Activated CD8-positive, alpha-beta memory T cell treated with anti-CD3 and anti-CD28 coated beads, Interleukin-2, amount 50 U/mL, for 24 hours (primary cell): ENCODE results near the gene FBXL7.

Experiments used
- DNase-seq: peaks from one replicate; pipeline ENCODE4 v3.0.0-alpha.2; 2020; ENCODE audit errors: extremely low read depth

The FBXL7 gene

DNA sequence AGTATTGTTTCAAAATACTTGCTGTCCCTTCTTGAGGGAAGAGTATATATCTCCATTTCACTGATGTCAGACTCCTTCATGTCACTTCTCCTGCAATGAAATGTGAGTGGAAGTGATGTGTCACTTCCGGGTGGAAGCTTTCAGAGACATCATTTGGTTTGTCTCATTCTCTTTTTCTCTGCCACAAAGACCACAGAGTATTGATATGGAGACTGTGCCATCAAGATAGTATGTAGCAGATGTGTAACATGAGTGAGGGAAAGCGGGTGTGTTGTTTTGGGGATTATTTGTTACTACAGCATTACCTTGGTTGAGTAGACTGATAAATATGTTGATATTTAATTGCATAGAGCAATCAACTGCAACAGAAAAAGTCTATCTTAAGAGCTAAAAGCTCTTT lies 169.8 kb downstream of the FBXL7 start:
- no peak for DNase-seq

DNA sequence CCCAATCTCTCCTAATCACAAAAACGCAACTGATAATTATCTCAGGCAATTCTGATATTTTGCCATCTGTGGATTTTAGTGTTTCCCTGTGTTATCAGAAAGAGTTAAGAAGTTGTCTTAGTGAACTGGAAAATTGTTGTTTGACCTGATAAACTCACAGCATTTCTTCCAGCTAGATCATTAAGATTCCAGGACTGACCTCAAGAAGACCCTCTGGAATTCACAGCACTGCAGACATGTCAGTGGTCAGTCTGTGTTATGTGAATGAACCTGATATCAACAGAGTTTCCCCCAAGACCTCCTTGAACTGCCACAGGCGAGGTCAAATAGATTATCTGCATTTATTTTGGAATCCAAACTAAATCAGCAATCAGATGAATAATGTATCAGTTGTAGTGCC lies 174.7 kb downstream of the FBXL7 start:
- no peak for DNase-seq

DNA sequence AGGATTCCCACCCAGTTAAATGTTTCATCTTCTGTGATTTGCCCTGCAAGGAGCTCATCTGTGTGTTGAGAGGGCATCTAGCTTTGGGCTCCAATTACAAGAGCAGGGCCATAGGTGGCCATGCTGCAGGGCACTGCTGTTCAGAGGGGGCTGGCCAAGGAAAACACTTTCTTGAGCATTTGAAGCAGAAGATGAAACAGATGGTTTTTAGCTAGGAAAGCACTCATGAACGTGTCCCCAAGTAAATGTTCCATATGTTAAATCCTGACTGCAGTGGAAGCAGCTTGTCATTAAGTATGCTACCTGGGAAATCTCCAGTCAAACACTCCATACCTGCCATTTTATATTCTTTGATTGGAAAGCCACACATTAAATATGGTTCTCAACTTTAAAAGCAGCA lies 176.6 kb downstream of the FBXL7 start:
- no peak for DNase-seq

DNA sequence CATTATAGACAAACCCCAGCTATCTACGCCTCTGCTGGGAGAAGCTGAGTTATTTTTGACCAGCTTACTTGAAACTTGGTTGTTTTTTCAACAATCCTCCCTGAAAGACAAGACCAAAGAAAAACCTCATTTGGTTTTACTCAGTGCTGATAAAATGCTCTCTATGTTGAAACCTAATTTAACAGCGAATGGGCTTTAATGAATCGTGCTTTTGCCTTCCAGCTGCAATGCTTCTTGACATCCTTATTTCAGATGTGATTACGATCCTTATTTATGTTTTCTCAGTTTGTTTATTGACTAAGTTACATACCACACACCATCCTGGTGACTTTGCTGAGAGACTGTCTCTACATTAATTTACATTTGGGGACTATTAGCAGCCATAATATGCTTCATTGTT lies 179.2 kb downstream of the FBXL7 start:
- no peak for DNase-seq

DNA sequence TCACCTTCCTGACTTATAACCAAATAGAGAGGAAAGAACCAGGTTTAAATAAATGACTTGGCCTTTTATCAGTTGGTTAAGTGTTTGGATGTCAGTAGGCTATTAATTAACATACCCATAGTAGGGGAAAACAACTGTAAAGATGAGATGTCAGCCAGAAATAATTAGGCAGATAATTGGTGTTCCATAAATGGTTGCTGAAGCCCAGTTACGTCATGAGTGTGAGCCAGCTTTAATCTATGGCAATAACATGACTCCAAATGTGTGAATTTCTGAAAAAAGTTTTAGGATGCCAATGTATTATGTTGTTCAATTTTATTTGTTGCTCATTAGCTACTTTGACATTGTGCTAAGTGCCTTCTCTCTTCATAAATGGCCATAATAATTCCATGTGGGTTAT lies 180.5 kb downstream of the FBXL7 start:
- DNase-seq: no peak

DNA sequence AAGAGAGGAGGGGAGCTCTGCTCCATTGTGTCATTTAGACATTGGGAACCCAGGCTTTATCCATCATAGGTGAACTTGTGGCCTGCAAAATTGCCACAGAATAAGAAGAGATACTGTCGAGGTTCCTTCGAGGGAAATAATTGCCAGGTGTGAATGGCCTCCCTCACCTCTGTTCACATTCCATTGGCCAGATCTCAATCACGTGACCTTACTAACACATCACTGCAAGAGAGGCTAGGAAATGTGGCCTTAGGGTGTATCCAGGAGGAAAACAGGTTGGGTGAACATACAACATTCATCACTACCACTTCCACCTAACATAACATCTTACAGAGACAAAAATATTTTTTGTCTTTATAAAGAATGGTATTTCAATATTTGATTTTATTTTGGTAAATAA lies 182.1 kb downstream of the FBXL7 start:
- no peak for DNase-seq

DNA sequence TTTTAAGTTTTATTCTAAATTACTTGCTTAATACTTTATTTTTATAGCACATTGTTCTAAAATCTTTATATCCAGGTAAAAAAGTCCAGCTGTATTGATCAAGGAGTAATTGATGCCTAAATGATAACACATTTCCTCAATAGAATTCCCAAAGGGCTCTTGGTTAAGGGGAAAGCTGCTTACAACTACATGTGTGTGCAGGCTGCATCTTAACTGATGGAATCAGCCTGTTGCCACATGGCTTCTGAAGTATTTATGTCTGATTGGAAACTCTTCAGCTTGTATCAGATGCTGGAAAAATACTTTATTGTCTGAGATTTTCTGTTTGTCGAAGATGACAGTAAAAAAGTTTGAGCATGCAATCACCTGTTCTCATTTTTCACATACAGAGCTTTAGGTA lies 182.6 kb downstream of the FBXL7 start:
- DNase-seq: no peak

DNA sequence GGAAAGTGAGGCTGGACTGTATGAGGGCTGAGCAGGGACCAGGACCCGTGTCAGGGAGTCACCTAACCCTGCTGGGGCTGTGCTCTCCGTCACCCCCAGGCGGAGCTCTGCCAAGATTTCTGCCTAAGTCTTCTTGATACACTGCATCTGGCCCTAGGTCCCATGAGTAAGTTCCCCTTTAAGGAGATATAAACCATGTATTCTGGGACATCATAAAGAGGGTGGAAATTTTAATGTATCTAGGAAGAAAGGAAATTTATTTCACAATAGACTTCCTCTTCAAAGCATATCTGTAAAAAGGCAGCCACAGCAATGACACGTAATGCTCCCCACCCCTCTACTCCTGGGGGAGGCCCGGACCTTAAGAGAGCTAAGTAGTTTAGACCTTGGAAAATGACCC lies 183.4 kb downstream of the FBXL7 start:
- DNase-seq: no peak

DNA sequence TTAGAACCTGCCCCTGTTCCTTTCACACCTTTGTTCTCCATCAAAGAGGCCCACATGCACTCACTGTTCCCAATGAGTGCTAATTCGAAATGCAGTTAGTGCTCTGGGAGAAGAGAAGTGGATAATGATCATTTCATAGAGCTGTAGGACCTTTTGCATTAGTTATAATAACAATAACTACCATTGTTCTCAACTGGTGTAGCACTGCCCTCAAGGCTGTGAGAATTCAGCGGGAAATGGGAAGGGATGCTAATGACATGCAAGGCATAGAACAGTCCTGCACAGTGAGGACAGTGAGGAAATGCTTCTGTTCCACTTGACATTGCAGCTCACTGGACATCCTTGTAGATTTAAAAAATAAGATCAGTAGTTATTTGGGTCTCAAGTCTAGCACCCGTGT lies 187.4 kb downstream of the FBXL7 start:
- no peak for DNase-seq

DNA sequence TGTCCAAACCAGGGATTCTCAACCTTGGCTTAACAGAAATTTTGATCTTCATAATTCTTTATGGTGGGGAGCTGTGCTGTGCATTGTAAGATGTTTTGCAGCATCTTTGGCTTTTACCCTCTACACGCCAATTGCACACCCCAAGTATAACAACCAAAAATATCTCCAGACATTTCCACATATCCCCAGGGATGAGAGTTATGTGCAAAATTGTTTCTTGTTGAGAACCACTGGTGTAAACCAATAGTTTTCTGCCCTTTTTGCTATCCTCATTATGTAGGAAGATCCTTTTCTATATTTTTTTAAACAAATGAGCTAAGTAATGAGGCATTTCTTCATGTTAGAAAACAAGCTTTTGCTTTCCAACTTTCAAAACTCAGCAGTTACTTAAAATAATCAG lies 189.9 kb downstream of the FBXL7 start:
- no peak for DNase-seq

DNA sequence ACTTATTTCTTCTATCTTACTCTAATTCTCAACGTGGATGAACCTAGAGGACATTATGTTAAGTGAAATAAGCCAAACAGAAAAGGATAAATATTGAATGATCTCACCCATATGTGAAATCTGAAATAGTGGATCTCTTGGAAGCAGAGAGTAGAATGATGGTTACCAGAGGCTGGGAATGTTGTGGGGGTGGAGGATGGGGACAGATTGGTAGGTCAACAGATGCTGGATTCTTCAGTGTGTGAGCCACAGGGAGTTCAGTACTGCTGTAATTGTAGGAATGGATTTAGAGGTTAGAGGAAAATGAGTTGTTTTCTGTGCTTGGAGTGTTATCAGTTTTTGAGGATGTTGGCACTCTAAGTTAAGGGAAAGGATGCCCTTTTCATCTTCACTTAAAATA lies 190.6 kb downstream of the FBXL7 start:
- DNase-seq: no peak

DNA sequence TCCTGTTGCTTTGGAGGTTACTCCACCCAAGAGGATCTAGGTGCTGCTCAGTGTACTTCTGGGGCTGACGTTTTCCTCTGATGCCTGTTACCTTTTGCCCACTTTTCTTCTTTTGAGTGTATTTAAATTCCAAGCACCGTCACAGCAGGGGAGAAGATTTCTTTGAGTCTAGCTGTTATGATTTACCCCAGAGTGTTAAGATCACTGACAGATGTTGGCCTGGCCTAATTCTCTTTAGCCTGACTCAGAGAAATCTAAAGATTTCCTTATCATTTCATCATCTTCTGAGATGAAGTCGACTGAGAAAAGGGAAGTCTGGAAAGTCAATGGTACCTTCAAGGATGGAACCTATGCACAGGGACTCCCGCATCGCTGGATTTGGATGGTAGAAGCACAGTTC lies 191.5 kb downstream of the FBXL7 start:
- no peak for DNase-seq

DNA sequence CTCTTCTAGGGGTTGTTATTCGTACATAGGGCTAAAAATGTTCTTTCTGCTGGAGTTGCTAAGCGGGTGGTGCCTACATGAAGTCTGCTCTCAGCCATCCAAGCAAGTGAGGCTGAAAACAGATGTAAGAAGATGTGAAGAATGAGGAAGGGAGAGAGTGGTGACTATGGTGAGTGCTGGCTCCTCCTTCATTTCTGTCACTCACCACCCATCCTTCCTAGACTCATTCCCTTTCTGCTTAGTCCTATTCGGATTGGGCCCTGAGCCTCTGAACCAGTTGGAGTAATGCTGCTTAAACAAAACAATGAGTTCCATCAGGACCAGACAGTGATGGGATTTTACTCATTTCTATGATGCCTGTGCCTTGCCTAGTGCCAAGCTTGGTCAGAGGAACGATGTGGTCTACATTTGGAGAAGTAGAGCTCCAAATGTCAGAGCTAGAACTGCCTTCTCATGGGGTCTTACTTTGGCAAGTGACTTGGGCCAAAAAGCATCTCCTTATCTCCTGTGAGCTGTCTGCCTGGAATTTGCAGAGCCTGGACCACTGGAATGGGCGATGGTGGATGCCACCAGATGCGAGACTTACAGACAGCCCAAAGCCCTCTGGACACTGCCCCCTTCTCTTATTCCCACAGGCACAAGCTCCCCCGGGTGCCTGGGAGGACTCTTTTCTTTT lies 192.9 kb downstream of the FBXL7 start:
- no peak for DNase-seq

DNA sequence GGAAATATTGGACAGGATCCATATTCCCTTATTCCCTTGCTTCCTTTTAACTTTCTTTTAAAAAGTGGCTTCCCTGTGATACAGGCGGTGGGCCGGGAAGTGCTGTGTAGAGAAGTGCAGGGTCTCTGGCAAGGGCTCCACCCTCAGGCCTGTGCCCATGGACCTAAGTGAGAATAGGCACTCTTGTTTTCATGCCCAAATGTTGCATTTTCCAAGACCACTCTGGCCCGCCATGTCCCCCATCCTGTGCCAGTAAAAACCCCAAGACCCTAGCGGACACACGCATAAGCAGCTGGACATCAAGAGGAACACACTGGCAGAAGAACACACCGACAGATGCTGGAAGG lies 193.4 kb downstream of the FBXL7 start:
- DNase-seq: no peak

DNA sequence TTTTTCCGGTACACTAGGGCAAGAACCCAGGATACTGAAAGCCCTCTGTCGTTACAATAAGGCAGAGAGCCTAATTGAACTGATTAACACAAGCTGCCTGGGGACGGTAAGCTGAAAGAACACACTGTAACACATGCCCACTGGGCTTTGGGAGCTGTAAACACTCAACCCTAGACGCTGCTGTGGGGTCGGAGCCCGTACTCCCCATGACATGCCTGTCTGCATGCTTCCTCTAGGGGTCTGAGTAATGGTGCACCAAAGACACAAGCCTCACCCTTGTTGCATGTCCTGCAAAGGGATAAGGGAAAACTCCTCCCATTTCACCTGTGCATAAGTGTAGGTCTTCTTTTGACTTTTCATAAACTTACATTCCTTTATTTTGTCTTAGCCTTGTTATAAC lies 194.0 kb downstream of the FBXL7 start:
- DNase-seq: no peak

DNA sequence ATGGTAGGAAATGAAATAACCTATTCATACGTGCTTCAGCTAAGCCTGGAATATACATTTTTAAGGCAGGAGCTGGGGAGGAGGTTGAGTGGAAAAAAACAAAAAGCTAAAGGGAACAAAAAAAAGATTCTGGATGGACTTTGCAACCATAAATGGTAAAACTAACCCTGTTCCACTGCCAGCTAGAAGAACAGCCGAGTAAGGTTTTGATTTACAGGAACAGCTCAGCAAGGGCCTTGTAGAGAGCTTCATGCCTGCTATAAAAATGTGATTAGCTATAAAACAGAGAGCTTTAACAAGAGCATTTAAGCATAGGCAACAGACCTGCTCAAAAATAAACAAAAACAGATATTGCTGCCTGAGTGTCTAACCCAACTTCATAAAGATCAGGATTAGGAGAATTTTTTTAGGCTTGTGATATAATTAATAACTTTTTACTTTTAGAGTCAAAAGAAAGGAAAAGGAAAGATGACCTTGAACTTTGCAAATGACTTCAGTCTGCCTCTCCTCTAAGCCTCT lies 194.8 kb downstream of the FBXL7 start:
- no peak for DNase-seq

DNA sequence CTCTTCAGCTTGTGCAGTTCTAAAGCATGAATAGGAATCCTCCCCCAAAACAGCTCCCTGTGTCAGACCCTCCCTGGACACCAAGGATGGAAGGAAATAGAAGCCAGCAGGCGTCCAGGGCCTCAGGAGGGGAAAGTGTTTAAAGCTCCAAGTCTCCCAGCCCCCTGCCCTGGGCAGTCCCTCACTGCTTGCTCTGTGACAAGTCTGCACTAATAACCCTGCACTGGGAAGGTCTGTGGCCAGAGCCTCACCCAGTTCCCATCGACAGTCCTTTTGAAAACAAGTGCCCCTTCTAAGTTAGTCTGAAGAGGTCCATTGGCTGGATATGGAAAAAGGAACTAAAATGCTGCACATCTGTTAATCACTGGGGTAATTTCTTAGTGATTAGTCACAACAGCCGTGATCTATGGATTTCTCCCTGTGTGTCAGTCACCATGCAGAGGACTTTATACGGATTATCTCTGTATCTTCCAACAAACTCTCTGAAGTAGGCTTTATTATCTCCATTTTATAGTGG lies 195.3 kb downstream of the FBXL7 start:
- no peak for DNase-seq

DNA sequence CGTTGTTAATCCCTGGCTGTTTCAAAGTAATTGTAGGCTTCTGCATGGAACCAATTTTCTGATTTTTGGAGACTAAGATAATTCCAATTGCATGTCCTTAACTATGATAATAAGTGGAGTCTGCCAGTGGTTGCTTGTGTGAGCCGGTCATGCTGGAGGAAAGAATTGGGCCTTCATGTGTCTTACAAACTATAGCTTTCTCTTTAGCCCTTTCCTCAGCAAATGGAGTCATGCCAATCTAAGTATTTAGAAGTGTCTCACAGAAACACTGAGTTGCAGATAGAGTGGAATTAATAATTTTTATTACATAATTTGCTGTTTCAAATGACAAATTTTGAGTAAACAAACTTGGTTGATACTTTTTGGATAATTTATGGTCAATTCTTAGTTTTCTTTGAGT lies 200.4 kb downstream of the FBXL7 start:
- no peak for DNase-seq

DNA sequence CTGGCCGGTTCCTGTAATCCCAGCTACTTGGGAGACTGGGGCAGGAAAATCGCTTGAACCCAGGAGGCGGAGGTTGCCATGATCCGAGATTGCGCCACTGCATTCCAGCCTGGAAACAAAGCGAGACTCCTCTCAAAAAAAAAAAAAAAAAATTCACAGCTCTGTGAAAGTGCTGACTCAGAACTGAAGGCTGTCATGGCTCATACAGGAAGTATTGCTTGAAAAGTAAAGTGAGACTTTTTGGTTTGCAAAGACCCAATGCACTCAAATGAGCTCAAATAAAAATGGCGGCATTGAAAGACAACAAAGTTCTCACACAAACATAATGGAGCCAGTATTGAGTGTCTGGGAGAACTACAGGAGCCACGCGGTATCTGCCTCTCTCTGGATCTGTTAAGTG lies 202.1 kb downstream of the FBXL7 start:
- DNase-seq: no peak

DNA sequence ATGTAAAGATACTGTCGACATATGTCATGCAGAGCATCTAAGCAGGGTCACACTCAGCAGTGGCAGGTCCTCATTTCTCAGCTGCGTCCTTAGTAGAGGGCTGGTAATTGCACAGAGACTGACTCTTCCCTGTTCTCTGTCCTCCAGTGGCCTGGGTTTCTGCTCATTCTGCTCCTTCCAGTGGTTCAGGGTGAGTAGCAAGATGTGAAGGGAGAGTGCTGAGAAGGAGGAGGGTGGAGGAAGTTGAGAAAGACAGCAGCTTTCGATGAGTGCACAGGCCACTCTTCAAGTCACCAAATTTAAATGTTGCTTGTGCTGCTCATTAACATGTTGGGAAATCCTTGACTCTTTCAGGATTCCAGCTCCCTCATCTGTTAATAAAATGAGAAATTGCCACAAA lies 203.9 kb downstream of the FBXL7 start:
- no peak for DNase-seq

DNA sequence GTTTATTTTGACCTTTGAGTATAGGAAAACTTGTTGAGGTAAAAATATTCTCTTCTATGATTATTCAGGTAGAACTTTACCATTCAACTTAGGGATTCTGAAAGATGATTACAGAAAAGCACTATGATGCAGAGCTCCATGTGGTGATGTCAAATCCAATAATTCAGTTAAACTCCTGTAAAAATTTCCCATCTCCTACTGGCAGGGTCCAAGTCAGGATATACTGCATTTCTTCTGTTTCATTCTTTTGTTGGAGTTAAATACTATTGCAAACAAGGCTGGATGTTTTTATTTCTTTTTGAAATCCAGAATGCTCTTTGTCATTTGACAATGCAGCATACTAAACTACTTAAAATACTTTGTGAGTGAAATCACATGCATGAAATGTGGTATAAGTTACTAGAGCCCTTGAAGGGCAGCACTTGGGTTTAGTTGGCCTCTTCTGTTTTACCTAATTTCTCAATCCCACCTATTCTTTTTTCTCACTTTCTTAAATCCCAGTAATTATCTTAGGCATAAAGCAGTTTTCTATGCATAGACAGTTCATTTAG lies 204.5 kb downstream of the FBXL7 start:
- DNase-seq: no peak

DNA sequence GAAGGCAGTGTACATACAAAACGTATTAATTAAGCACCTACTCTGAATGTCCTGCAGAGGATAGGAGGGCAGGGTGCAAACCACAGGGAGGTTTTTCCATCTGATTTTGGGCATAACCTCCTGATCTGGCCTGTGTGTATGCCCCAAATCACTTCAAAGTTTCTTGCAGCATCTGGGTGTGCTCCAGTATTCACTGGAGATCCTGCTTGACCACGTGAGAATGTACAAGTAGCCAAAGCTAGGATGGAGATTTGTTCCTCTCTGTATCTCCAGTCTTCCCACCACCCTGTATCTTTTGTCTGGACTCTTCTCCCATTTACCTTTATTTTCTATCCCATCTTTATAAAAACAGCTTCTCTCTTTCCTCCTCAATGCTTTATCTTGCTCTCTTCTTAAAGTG lies 207.7 kb downstream of the FBXL7 start:
- DNase-seq: no peak

DNA sequence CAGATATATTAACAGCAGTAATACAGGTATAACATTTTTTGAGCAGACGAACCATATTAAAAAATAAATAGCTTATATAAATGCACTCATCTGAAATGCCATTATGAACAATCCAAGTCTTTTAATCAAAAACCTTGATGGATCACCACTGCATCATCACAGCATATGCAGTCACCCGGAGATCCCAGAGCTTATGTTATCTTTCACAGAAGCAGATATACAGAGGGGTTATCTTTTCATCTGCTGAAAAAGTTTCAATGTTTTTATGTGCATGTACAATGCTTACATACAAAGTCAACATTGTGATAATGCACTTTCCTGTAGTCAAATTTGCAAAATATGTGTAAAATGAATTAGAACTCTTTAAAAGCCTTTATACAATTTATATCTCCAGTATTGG lies 211.9 kb downstream of the FBXL7 start:
- no peak for DNase-seq

DNA sequence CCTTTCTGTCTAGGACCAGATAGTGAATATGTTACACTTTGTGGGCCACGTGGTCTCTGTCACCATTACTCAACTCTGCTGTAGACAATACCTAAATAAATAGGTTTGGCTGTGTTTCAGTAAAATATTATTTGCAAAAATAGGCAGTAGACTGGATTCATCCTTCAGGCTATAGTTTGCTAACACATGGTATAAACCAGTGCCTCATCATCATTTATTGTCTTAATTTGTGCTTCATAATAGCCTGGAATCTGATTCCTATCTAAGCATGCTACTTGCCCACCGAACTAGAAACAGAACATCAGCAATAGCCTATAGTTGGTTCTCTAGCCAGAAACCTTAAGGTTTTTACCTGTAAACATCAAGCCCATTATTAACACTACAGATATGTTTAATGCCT lies 215.6 kb downstream of the FBXL7 start:
- DNase-seq: no peak
